ENCODE measurements around the gene CHFR.

DNA sequence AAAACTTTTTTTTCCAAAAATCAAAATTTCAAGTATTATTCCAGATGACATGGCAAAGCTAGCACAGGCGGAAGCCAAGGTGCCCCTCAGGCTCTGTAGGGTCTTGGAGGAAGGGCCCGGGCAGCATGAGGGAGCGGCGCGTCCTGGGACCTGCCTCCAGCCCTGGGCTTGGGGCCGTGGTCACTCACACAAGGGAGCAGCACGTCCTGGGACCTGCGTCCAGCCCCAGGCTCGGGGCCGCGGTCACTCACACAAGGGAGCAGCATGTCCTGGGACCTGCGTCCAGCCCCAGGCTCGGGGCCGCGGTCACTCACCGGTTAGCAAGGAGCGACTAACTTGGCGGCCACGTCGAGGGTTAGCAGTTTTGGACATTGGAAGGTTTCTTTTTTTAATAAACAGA lies 46.9 kb downstream of the CHFR start:
- TF ChIP-seq EZH2phosphoT487 (IDR thresholded peaks at IDR 0.05; ENCODE audit: insufficient read depth, low read depth) (no peak), EZH2 (IDR thresholded peaks at IDR 0.05; ENCODE audit: insufficient read depth, poor library complexity, severe bottlenecking) (no peak)

Data from GM23248 (cell line).